ENCODE results near the gene LEMD2.

- TF ChIP-seq, protein P1, sequence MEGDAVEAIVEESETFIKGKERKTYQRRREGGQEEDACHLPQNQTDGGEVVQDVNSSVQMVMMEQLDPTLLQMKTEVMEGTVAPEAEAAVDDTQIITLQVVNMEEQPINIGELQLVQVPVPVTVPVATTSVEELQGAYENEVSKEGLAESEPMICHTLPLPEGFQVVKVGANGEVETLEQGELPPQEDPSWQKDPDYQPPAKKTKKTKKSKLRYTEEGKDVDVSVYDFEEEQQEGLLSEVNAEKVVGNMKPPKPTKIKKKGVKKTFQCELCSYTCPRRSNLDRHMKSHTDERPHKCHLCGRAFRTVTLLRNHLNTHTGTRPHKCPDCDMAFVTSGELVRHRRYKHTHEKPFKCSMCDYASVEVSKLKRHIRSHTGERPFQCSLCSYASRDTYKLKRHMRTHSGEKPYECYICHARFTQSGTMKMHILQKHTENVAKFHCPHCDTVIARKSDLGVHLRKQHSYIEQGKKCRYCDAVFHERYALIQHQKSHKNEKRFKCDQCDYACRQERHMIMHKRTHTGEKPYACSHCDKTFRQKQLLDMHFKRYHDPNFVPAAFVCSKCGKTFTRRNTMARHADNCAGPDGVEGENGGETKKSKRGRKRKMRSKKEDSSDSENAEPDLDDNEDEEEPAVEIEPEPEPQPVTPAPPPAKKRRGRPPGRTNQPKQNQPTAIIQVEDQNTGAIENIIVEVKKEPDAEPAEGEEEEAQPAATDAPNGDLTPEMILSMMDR (IDR thresholded peaks at IDR 0.05), result no peak
- TF ChIP-seq POLR2A (IDR thresholded peaks at IDR 0.05; ENCODE audit: low read depth) (no peak), POLR2AphosphoS5 (IDR thresholded peaks at IDR 0.05) (no peak)
Observed at GRCh38 chr6:33827546-33828451, 38.9 kb upstream of the LEMD2 start.

All from esophagus muscularis mucosa (tissue), 3 donors.